Smooth muscle cell (in vitro differentiated cells): ENCODE results near the gene TSPAN11. TPM values are rescaled to one million over a fixed set of nuclear protein-coding genes. Genes with fewer than 3 reads are reported as not detected.

Experiments
- DNase-seq: peaks from one replicate; lab custom pipeline; 2025; ENCODE audit not compliant: unreplicated experiment; lab: John Stamatoyannopoulos, UW
- H2AFZ ChIP-seq: fragments of 200-600 bp; sonication (generic); 2 replicates; pipeline ENCODE4 v1.6.0; 2016; ENCODE audit warnings: antibody characterized with exemption, low read depth, mild to moderate bottlenecking
- H3F3A ChIP-seq: fragments of 200-600 bp; sonication (generic); 2 replicates; pipeline ENCODE4 v1.6.0; 2017; ENCODE audit warnings: antibody characterized with exemption, low read depth
- H3K27ac ChIP-seq: fragments of 200-600 bp; sonication (generic); 2 replicates; pipeline ENCODE4 v1.5.1; 2016; ENCODE audit warnings: low read depth, mild to moderate bottlenecking
- H3K27me3 ChIP-seq: fragments of 200-600 bp; sonication (generic); 2 replicates; pipeline ENCODE4 v1.6.1; 2016; ENCODE audit warnings: low read depth, mild to moderate bottlenecking
- H3K36me3 ChIP-seq: fragments of 200-600 bp; sonication (generic); 2 replicates; pipeline ENCODE4 v1.5.1; 2016; ENCODE audit warnings: low read depth
- H3K4me1 ChIP-seq: fragments of 200-600 bp; sonication (generic); 2 replicates; pipeline ENCODE4 v1.5.1; 2016; ENCODE audit warnings: low read depth
- H3K4me2 ChIP-seq: fragments of 200-600 bp; sonication (generic); 2 replicates; pipeline ENCODE4 v1.6.0; 2016; ENCODE audit warnings: mild to moderate bottlenecking
- H3K4me3 ChIP-seq: fragments of 200-600 bp; sonication (generic); 2 replicates; pipeline ENCODE4 v1.5.1; 2016; ENCODE audit warnings: mild to moderate bottlenecking
- H3K79me2 ChIP-seq: fragments of 200-600 bp; sonication (generic); 2 replicates; pipeline ENCODE4 v1.6.0; 2016; ENCODE audit warnings: low read depth, mild to moderate bottlenecking
- H3K9ac ChIP-seq: fragments of 200-600 bp; sonication (generic); 2 replicates; pipeline ENCODE4 v1.6.0; 2016; ENCODE audit warnings: low read depth
- H3K9me3 ChIP-seq: fragments of 200-600 bp; sonication (generic); replicated peaks from 2 replicates; pipeline ENCODE4 v1.5.1; 2016; ENCODE audit warnings: low read depth
- H4K20me1 ChIP-seq: fragments of 200-600 bp; sonication (generic); 2 replicates; pipeline ENCODE4 v1.6.0; 2016; ENCODE audit warnings: low read depth
- CTCF ChIP-seq: fragments of 200-600 bp; sonication (generic); IDR thresholded peaks from 2 replicates; pipeline ENCODE4 v1.5.1; 2017; ENCODE audit warnings: borderline replicate concordance, mild to moderate bottlenecking, antibody characterized with exemption; ENCODE audit not compliant: insufficient read depth, poor library complexity, severe bottlenecking
- WGBS: methylation state at CpG from one replicate; pipeline ENCODE4 v1.1.7; 2016; ENCODE audit warnings: low lambda C conversion rate; 5-methylcytosine and 5-hydroxymethylcytosine counted together
- polyA plus RNA-seq: library from polyadenylated mRNA; unstranded; fragments of >200 nt; fragmentation: Nextera tagmentation; extraction: Ambion mirVana; gene quantifications from 2 replicates; pipeline ENCODE4 v1.2.1, GENCODE V29; 2016
- total RNA-seq: library from RNA; depleted of rRNA; stranded (reverse); fragments of >200 nt; gene quantifications from 2 replicates; pipeline ENCODE4 v1.2.3, GENCODE V29; 2014

Gene TSPAN11
- total and polyA plus RNA-seq, 2 experiments from 2014 or later = 2.8 to 3.0 TPM

DNA sequence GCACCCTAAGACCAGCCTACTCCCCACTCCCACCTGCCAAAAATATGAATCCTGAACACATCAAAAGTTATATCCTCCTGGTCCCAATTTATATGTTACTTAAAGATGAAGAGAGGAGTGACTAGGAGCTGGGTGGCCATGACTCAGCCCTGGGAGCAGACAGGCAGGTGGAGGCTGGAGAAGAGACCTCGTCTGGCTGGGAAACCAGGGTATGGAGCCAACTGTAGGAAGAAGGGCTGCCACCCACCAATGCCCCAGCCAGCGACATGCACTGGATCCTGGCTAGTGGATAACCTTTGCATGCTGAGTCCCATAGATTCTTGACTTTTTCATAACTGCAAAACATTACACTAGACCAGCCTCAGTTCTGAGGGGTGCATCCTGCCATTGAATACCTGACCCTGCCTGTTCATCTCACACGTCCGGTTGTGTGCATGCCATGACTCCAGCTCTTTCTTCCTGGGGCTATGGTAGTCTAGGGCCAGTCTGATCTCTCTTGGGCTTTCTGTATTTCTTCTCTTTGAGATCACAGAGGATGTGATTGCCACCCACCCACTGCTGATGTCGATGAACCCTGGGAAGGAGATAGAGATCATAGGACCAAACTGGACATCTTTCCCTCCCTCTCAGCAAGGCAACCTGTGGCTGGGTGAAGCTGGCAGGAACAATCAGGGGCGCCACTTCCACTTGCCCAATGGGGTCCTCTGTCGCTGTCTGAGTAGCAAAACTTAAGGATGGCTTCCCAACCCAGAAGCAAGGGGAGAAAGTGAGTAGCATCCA is 77.5 kb downstream of the TSPAN11 start:
- WGBS = 90% methylated on average over 7 of the region's 7 CpGs
- Histone ChIP-seq H3K9me3 (no peaks in the 10 kb centered on the region), H3K79me2 (no peaks in the 10 kb centered on the region), H4K20me1 (no peaks in the 10 kb centered on the region), H3K4me3 (no peak overlapping the region), H3K27ac (no peak overlapping the region), H2AFZ (no peak overlapping the region), H3F3A (no peaks in the 10 kb centered on the region), H3K9ac (no peak overlapping the region), H3K4me2 (no peak overlapping the region), H3K27me3 (no peaks in the 10 kb centered on the region), H3K36me3 (no peaks in the 10 kb centered on the region), H3K4me1 (no peaks in the 10 kb centered on the region)
- TF ChIP-seq CTCF = no peak
- no peak for DNase-seq

DNA sequence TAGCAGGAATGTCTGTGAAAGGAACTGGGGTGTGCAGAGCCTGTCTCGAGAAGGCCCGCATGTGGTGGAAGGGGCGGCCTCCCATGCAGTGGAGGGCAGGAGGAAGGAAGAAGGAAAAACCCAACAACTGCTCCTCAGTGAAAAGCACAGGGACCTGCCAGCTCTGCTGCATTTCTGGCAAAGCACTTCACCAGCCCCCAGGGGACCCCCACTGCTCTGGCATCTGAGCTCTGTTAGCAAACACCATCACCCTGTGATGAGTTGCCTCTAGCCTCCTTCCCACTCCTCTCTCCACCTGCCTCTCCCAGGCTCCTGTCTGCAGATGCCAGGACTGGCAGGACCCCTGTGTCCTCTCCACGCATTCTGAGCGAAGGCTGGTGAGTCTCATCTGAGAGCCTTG is 78.1 kb downstream of the TSPAN11 start:
- no peaks in the 10 kb centered on the region for H3K79me2 ChIP-seq
- H3K27me3 ChIP-seq = no peaks in the 10 kb centered on the region
- no peak for TF ChIP-seq CTCF
- no peak overlapping the region for H3K9ac ChIP-seq
- no peaks in the 10 kb centered on the region for H3K36me3 ChIP-seq
- no peaks in the 10 kb centered on the region for H4K20me1 ChIP-seq
- H3K4me1 ChIP-seq = no peaks in the 10 kb centered on the region
- no peak overlapping the region for H2AFZ ChIP-seq
- H3K9me3 ChIP-seq = no peaks in the 10 kb centered on the region
- 96% methylated on average over 5 of the region's 5 CpGs for WGBS
- no peak overlapping the region for H3K27ac ChIP-seq
- H3K4me2 ChIP-seq = no peak overlapping the region
- no peak overlapping the region for H3K4me3 ChIP-seq
- no peak for DNase-seq
- H3F3A ChIP-seq = no peaks in the 10 kb centered on the region

- TF ChIP-seq CTCF = no peak
- Histone ChIP-seq H3K27ac (peak overlapping the region; percentile 22), H3K4me1 (no peaks in the 10 kb centered on the region), H3K79me2 (no peaks in the 10 kb centered on the region), H4K20me1 (no peaks in the 10 kb centered on the region), H3K9me3 (no peaks in the 10 kb centered on the region), H3K9ac (no peak overlapping the region), H3K27me3 (no peaks in the 10 kb centered on the region), H3F3A (no peaks in the 10 kb centered on the region), H3K4me2 (no peak overlapping the region), H3K4me3 (no peak overlapping the region), H2AFZ (no peak overlapping the region), H3K36me3 (no peaks in the 10 kb centered on the region)
- no peak for DNase-seq
- 93% methylated on average over 12 of the region's 15 CpGs for WGBS
Observed at GRCh38 chr12:31005256-31005943, 78.9 kb downstream of the TSPAN11 start.
